HG03575 (cell line): Measurements from ENCODE around the gene TMEM229B.

ENCODE experiments used
- ATAC-seq: cut with Tn5 transposase; IDR thresholded peaks from one replicate; pipeline ENCODE4 v1.9.1; 2021; ENCODE audit not compliant: unreplicated experiment, insufficient number of reproducible peaks, low FRiP score; ENCODE audit errors: extremely low read depth

Gene TMEM229B

GRCh38 chr14:67435603-67436002, 52.9 kb downstream of the TMEM229B start:
- no peak for ATAC-seq

GRCh38 chr14:67432050-67432564, 56.4 kb downstream of the TMEM229B start:
- ATAC-seq: no peak

- no peak for ATAC-seq
These were observed 58.9 kb downstream of the TMEM229B start for GRCh38 chr14:67429510-67430205.

- no peak for ATAC-seq
These were observed 60.0 kb downstream of the TMEM229B start for GRCh38 chr14:67428501-67429031.

DNA sequence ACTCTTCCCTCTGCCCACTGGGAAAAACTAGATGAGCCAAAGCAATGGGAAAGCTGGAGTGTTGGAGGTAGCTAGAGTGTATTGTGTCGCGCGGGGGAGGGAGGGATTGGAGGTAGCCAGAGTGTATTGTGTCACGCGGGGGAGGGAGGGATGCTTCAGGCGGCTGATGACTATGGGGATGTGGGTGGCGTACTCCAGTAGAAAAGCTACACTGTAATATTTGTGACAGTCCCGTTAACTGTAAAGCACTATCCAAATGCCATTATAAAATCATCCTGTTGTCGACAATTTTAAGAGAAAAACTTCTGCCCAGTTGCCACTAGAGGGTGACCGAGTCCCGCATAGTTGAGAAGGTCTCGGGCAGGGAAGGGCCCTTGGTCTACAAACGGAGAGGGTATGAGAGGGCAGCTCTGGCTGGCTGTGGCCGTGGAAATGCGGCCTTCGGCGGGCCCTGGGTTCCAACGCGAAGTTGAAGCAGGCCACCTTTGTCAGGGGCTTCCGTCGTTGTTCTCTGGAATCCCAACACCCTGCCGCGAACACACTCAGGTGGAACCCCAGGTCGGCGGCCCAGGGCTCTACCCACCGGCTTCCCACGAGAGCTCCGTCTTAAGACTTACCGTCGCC, 61.4 kb downstream of the TMEM229B start:
- no peak for ATAC-seq

- ATAC-seq: no peak
These were observed 62.4 kb downstream of the TMEM229B start for GRCh38 chr14:67426161-67426560.

DNA sequence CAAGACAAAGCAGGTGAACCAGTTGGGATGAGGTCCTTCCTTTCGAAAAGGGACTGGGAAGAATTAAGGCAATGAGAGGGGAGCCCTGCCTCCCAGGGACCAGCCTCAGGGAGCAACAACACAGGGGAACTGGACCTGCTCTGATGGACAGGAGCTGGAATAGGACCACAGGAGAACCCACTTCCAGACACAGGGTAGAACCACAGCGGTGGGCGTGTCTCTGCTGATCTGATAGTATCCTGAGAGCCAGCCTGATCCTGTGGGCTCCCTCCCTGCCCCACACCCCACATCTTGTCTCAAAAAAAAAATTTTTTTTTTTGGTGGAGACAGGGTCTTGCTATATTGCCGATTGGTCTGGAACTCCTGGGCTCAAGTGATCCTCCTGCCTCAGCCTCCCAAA, 62.9 kb downstream of the TMEM229B start:
- ATAC-seq: no peak

DNA sequence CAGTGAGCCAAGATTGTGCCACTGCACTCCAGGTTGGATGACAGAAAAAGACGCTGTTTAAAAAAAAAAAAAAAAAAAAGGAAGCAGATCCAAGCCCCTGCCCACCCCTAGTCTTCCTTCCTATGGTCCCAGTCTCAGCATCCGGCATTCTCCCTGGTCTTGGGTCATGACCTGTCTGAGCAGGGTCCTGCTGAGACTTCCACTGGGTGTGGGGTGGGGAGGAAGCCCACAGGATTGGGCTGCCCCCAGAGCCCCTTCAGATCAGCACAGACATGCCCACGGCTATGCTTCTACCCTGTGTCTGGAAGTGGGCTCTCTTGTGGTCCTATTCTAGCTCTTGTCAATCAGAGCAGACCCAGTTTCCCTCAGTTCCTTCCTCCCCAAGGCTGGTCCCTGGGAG, 64.0 kb downstream of the TMEM229B start:
- ATAC-seq: no peak

DNA sequence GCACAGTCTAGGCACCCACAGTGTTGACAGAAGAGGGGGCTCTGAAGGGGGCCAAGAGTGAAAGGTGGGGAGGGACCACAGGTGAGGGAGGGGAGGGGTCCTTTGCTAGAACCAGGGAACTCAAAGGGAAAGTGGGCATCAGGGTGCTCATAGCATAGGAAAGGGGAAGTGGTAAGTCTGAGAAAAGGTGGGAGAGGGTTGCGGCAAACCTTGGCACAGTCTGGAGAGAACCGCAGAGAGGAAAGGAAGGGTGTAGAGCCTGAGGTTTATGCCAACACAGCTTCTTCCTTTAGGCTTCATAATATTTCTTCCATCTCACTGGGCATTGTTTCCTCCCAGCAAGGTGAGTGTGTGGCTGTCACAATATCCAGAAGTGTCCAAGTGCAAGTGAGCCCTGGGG, 65.1 kb downstream of the TMEM229B start:
- ATAC-seq: no peak

DNA sequence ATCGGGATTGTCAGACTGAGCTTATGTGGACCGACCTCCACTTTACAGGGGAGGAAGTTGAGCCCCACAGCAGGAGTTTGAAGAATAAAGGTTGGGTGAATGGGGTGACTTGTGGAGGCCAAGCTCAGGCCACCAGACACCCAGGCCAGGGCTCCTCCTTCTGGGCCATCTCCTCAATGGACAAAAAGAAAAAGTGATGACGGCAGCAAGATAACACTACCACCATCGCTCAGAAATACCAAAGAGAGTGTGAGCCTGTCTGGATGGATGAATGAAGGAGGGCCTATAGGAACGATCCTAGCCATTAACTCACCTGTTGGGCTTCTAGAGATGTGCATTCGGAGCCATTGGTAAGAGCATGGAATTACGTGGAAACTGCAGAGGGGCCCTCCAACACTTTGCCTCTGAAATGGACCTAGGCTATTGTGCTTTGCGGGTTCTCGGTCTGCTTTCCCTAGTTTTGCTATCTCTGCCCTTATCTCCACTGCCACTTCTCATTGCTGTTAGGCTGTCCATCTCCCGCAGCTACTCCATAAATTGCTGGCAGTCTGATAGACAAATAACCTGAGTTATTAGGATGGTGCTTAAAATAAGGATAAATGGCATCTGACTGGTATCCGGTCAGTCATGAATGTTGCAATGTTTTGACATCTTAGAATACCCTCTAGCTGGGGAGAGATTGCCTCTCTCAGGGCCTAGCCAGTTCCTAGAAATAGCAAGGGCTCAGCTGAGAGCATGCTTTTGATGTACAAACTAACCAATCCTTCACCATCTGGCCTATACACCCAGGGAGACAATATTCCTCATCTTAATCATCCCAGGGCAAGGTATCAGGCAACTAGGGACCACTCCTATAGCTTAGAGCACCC, 66.9 kb downstream of the TMEM229B start:
- no peak for ATAC-seq
